KMS-11 (cell line): ENCODE results near the gene ALKBH5.
A peak's percentile ranks its signal among the peaks of the same experiment; 100 is the strongest.

Experiments used
- H2AFZ ChIP-seq: fragments of 200-600 bp; sonication (generic); 2 replicates; pipeline ENCODE4 v1.6.1; 2016; ENCODE audit warnings: antibody characterized with exemption, mixed run types, low read depth
- H3K27ac ChIP-seq: fragments of 200-600 bp; sonication (generic); 2 replicates; pipeline ENCODE4 v1.6.1; 2016; ENCODE audit warnings: mild to moderate bottlenecking, mixed run types
- H3K27me3 ChIP-seq: fragments of 200-600 bp; sonication (generic); 2 replicates; pipeline ENCODE4 v1.6.1; 2017; ENCODE audit warnings: mild to moderate bottlenecking, low read depth, mixed run types, moderate library complexity; ENCODE audit not compliant: insufficient read depth
- H3K36me3 ChIP-seq: fragments of 200-600 bp; sonication (generic); 2 replicates; pipeline ENCODE4 v1.6.1; 2017; ENCODE audit warnings: mild to moderate bottlenecking, mixed run types; ENCODE audit not compliant: insufficient read depth
- H3K4me1 ChIP-seq: fragments of 200-600 bp; sonication (generic); 2 replicates; pipeline ENCODE4 v1.6.1; 2016; ENCODE audit warnings: mild to moderate bottlenecking, low read depth, mixed run types; ENCODE audit not compliant: poor library complexity, severe bottlenecking
- H3K4me2 ChIP-seq: fragments of 200-600 bp; sonication (generic); 2 replicates; pipeline ENCODE4 v1.7.0; 2016; ENCODE audit warnings: mild to moderate bottlenecking, mixed run types
- H3K4me3 ChIP-seq: fragments of 200-600 bp; sonication (generic); IDR thresholded peaks from 2 replicates; pipeline ENCODE4 v1.6.1; 2017; ENCODE audit warnings: low read depth, low read length, mixed read lengths; ENCODE audit not compliant: insufficient read depth
- H3K79me2 ChIP-seq: fragments of 200-600 bp; sonication (generic); 2 replicates; pipeline ENCODE4 v1.6.1; 2016; ENCODE audit warnings: low read depth, mixed run types; ENCODE audit not compliant: insufficient read depth
- H3K9ac ChIP-seq: fragments of 200-600 bp; sonication (generic); 2 replicates; pipeline ENCODE4 v1.6.1; 2016; ENCODE audit warnings: mild to moderate bottlenecking, mixed run types
- H4K20me1 ChIP-seq: fragments of 200-600 bp; sonication (generic); 2 replicates; pipeline ENCODE4 v1.6.1; 2016; ENCODE audit warnings: mild to moderate bottlenecking, mixed run types; ENCODE audit not compliant: insufficient read depth
- CTCF ChIP-seq: fragments of 200-600 bp; sonication (generic); conservative IDR thresholded peaks from 2 replicates; pipeline ENCODE4 v1.6.1; 2017; ENCODE audit warnings: low read depth, mild to moderate bottlenecking, antibody characterized with exemption, low read length, moderate library complexity, mixed read lengths

ALKBH5 gene

DNA sequence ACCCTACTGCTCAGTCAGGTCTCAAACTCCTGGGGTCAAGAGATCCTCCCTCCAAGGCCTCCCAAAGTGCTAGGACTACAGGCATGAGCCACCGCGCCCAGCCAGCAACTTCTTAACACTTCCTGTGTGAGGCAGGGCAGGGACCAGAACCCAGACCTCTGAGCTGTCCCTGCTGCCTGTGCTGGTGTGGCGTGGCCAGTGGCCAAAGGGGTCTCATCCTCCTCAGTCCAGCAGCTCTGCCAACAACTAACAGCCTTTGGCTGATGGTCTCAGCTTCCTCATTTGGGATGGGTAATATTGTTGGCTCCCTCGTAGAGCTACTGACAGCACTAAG lies 40.4 kb downstream of the ALKBH5 start:
- Histone ChIP-seq H3K27me3 (no peaks in the 10 kb centered on the region), H2AFZ (no peak overlapping the region), H3K36me3 (no peaks in the 10 kb centered on the region), H3K9ac (no peak overlapping the region), H3K79me2 (no peaks in the 10 kb centered on the region), H3K27ac (no peak overlapping the region), H4K20me1 (no peaks in the 10 kb centered on the region), H3K4me3 (no peak overlapping the region), H3K4me1 (no peaks in the 10 kb centered on the region), H3K4me2 (no peak overlapping the region)
- TF ChIP-seq CTCF, result no peak

- 0 out of 2 replicates have a peak overlapping the region, but pooled peaks have one; percentile 27 for H3K4me2 ChIP-seq
- H3K27me3 ChIP-seq, result no peaks in the 10 kb centered on the region
- no peaks in the 10 kb centered on the region for H4K20me1 ChIP-seq
- H3K79me2 ChIP-seq, result no peaks in the 10 kb centered on the region
- no peaks in the 10 kb centered on the region for H3K4me1 ChIP-seq
- TF ChIP-seq CTCF, result no peak
- no peaks in the 10 kb centered on the region for H3K36me3 ChIP-seq
- H3K4me3 ChIP-seq, result no peak overlapping the region
- no peak overlapping the region for H3K9ac ChIP-seq
- no peak overlapping the region for H3K27ac ChIP-seq
- H2AFZ ChIP-seq, result peak overlapping the region; percentile 88
These were observed 40.9 kb downstream of the ALKBH5 start for GRCh38 chr17:18224387-18225120.

GRCh38 chr17:18225121-18225641 lies 41.6 kb downstream of the ALKBH5 start, which contains the start of gene LLGL1:
LLGL1 (plus strand) TSS chr17:18225635; CDS start chr17:18225683, 48 bp downstream.
- Histone ChIP-seq H3K36me3 (no peaks in the 10 kb centered on the region), H3K9ac (no peak within 1 kb of the TSS; the same call in 1 of the 2 replicates), H3K27me3 (no peaks in the 10 kb centered on the region), H3K27ac (no peak within 1 kb of the TSS), H2AFZ (peak within 1 kb of the TSS; percentile 88), H4K20me1 (no peaks in the 10 kb centered on the region), H3K4me1 (no peaks in the 10 kb centered on the region), H3K4me2 (peak within 1 kb of the TSS; percentile 82), H3K4me3 (no peak within 1 kb of the TSS), H3K79me2 (no peaks in the 10 kb centered on the region)
- no peak for TF ChIP-seq CTCF

GRCh38 chr17:18225642-18226283 lies 42.1 kb downstream of the ALKBH5 start:
- no peak for TF ChIP-seq CTCF
- Histone ChIP-seq H3K4me2 (peak overlapping the region; percentile 82), H3K27me3 (no peaks in the 10 kb centered on the region), H3K9ac (no peak overlapping the region; the same call in 1 of the 2 replicates), H3K36me3 (no peaks in the 10 kb centered on the region), H3K4me3 (no peak overlapping the region), H3K79me2 (no peaks in the 10 kb centered on the region), H4K20me1 (no peaks in the 10 kb centered on the region), H3K4me1 (no peaks in the 10 kb centered on the region), H3K27ac (no peak overlapping the region), H2AFZ (no peak overlapping the region; the same call in 1 of the 2 replicates)
